BE2C (cell line): ENCODE data around the gene HCRTR1.

Source experiments
- DNase-seq: peaks from one replicate; pipeline ENCODE4 v3.0.0-alpha.2; 2020
- H3K27me3 ChIP-seq: fragments of 250-450 bp; sonication (Bioruptor Pico); 2 replicates; pipeline ENCODE4 v1.5.1; 2020; ENCODE audit warnings: mild to moderate bottlenecking
- H3K36me3 ChIP-seq: fragments of 250-450 bp; sonication (Bioruptor Pico); 2 replicates; pipeline ENCODE4 v1.5.1; 2020; ENCODE audit warnings: mild to moderate bottlenecking
- H3K4me1 ChIP-seq: fragments of 250-450 bp; sonication (Bioruptor Pico); 2 replicates; pipeline ENCODE4 v1.5.1; 2020
- H3K4me3 ChIP-seq: 2 replicates; pipeline ENCODE4 v1.5.1; 2011; ENCODE audit warnings: low read depth, low read length
- H3K9me3 ChIP-seq: fragments of 250-450 bp; sonication (Bioruptor Pico); 2 replicates; pipeline ENCODE4 v1.5.1; 2020
- TF ChIP-seq, protein P1 (sequence below): IDR thresholded peaks from 2 replicates; pipeline ENCODE4 v1.5.1; 2012; ENCODE audit warnings: mild to moderate bottlenecking, low read depth, low read length

HCRTR1 gene

DNA sequence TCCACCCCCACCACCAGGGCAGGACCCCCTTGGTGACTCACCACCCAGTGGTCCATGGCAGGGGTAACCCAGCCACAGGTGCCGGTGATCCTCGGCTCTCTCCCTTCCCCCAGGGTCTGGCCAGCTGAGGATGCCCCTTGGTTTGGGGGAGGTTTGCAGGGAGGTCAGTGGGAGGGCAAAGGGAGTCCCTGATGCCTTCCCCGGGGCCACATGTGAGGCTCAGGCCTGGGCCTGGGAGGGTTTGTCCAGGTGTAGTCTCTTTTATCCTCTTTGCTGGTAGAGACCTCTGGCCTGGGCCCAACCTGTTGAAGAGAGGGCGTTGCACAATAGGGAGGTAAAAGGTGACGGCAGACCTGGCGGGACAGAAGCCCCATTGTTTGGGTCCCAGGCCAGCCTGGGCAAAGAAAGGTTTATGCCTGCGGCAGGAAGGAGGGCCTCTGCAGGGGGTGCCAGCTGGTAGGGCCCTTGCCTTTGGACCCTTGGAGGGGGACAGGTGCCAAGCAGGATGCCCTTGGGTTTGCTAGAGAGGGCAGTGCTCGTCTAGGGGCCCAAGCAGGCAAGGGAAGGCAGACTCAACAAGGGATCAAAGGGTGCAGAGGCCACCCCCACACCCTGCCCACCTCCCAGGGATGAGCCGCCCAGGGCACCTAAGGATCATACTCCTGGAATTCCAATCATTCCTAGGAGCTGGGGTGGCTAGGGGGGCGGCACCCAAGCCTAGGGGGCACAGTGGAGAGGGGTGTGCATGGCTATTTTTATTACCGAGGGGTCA is 41.9 kb upstream of the HCRTR1 start:
- H3K4me3 ChIP-seq, result no peak overlapping the region

GRCh38 chr1:31576201-31576669 is 41.3 kb upstream of the HCRTR1 start, which contains the start of gene TINAGL1:
Gene TINAGL1 (plus strand): TSS chr1:31576515. CDS start chr1:31577149, 634 bp downstream.
- TF ChIP-seq, protein P1, sequence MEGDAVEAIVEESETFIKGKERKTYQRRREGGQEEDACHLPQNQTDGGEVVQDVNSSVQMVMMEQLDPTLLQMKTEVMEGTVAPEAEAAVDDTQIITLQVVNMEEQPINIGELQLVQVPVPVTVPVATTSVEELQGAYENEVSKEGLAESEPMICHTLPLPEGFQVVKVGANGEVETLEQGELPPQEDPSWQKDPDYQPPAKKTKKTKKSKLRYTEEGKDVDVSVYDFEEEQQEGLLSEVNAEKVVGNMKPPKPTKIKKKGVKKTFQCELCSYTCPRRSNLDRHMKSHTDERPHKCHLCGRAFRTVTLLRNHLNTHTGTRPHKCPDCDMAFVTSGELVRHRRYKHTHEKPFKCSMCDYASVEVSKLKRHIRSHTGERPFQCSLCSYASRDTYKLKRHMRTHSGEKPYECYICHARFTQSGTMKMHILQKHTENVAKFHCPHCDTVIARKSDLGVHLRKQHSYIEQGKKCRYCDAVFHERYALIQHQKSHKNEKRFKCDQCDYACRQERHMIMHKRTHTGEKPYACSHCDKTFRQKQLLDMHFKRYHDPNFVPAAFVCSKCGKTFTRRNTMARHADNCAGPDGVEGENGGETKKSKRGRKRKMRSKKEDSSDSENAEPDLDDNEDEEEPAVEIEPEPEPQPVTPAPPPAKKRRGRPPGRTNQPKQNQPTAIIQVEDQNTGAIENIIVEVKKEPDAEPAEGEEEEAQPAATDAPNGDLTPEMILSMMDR, result no peak
- Histone ChIP-seq H3K4me1 (peaks cover 5% of the 10 kb centered on the region), H3K27me3 (no peaks in the 10 kb centered on the region), H3K9me3 (no peaks in the 10 kb centered on the region), H3K36me3 (no peaks in the 10 kb centered on the region), H3K4me3 (no peak within 1 kb of the TSS)
- DNase-seq, result no peak

More for the DNA sequence above, 41.9 kb upstream of the HCRTR1 start:
- Histone ChIP-seq H3K36me3 (no peaks in the 10 kb centered on the region), H3K4me1 (peaks cover 5% of the 10 kb centered on the region), H3K9me3 (no peaks in the 10 kb centered on the region), H3K27me3 (no peaks in the 10 kb centered on the region)
- DNase-seq, result no peak
- TF ChIP-seq, protein P1, result no peak

DNA sequence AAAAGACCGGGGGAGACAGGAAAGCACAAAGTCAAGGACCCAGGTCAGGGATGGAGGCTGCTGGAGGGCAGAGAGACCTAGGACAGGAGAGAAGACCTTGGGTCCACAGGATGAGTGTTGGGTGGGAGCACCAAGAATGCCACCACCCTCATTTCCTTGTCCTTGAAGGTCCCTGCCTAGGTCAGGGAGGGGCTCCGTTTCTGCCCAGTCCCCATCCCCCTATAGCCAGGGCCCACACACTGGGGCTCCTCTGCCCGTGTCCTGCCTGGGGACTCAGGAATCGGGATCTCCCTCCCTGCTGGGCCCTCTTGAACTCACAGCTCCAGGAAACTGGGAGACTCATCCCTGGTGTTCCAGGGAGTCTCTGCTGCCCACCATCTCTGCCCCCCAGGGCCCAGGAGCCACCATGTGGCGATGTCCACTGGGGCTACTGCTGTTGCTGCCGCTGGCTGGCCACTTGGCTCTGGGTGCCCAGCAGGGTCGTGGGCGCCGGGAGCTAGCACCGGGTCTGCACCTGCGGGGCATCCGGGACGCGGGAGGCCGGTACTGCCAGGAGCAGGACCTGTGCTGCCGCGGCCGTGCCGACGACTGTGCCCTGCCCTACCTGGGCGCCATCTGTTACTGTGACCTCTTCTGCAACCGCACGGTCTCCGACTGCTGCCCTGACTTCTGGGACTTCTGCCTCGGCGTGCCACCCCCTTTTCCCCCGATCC is 40.6 kb upstream of the HCRTR1 start:
- Histone ChIP-seq H3K27me3 (no peaks in the 10 kb centered on the region), H3K4me1 (peaks cover 5% of the 10 kb centered on the region), H3K9me3 (no peaks in the 10 kb centered on the region), H3K36me3 (no peaks in the 10 kb centered on the region), H3K4me3 (no peak overlapping the region)
- no peak for DNase-seq
- TF ChIP-seq, protein P1, result no peak

DNA sequence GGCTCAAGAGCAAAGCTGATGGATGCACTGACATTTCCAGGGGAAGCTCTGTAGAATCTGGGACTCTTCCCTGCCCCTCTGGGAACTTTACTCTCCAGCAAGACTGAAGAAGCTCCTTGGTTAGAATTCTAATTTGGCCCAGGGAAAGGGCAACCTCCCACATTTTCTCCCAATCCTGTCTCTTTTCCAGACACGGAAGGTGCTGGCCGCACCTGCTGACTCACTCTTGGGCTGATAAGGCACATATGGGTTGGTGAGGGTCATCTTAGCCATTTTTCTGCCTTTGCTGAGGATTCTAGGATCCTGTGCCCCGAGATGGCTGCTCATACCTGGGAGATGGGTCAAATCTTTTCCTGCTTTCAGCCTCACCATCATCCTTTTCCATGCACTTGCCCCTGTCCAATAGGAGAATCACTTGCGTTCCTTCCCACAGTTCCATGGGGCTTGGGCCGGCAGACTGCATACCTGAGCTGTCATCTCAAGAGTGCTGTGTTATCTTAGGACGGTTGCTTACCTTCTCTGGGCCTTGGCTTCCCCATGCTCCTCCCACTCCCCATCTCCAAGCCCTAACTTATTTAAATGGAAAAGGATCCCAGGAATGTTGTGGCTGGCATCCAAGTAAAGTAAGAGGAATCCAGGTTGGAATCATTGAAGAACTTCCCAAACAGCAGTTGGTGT is 39.8 kb upstream of the HCRTR1 start:
- Histone ChIP-seq H3K4me3 (no peak overlapping the region), H3K27me3 (no peaks in the 10 kb centered on the region), H3K4me1 (peaks cover 5% of the 10 kb centered on the region), H3K36me3 (no peaks in the 10 kb centered on the region), H3K9me3 (no peaks in the 10 kb centered on the region)
- TF ChIP-seq, protein P1, result no peak
- DNase-seq, result no peak

GRCh38 chr1:31579374-31579773 is 38.1 kb upstream of the HCRTR1 start:
- DNase-seq, result peak; percentile 27
- Histone ChIP-seq H3K4me1 (peaks cover 15% of the 10 kb centered on the region), H3K36me3 (no peaks in the 10 kb centered on the region), H3K4me3 (no peak overlapping the region), H3K9me3 (no peaks in the 10 kb centered on the region), H3K27me3 (no peaks in the 10 kb centered on the region)
- TF ChIP-seq, protein P1, result no peak
